Muscle layer of duodenum (tissue), 2 donors: ENCODE measurements around the gene RUBCNL.
A peak's percentile ranks its signal among the peaks of the same experiment; 100 is the strongest.
"Not testable (repeated sequence)": the region's sequence is repeated elsewhere in the genome, so short reads cannot be mapped to it uniquely, and the experiment has no call there.

ENCODE experiments used
- H3K27ac ChIP-seq: one replicate; pipeline ENCODE4 v1.7.0; 2013; ENCODE audit warnings: mild to moderate bottlenecking, low read length
- H3K27me3 ChIP-seq: one replicate; pipeline ENCODE4 v1.7.0; 2013; ENCODE audit warnings: low read depth, mild to moderate bottlenecking, control low read depth, low read length
- H3K36me3 ChIP-seq, 2 donors: one replicate each; pipeline ENCODE4 v1.7.0; 2013; ENCODE audit warnings: low read length in 2 of 2, control low read depth in 1 of 2, mild to moderate bottlenecking in 1 of 2; ENCODE audit not compliant: insufficient read depth in 2 of 2, control insufficient read depth in 1 of 2
- H3K4me1 ChIP-seq, 2 donors: one replicate each; pipeline ENCODE4 v1.7.0; 2013; ENCODE audit warnings: low read length in 2 of 2, mild to moderate bottlenecking in 2 of 2, control low read depth in 1 of 2, moderate library complexity in 1 of 2; ENCODE audit not compliant: insufficient read depth in 2 of 2, control insufficient read depth in 1 of 2
- H3K4me3 ChIP-seq, 2 donors: one replicate each; pipeline ENCODE4 v1.7.0; 2013; ENCODE audit warnings: low read length in 2 of 2, low read depth in 1 of 2, mild to moderate bottlenecking in 1 of 2
- H3K9me3 ChIP-seq, 2 donors: one replicate each; pipeline ENCODE4 v1.7.0; 2013; ENCODE audit warnings: low read length in 2 of 2, control low read depth in 1 of 2, mild to moderate bottlenecking in 1 of 2; ENCODE audit not compliant: control insufficient read depth in 1 of 2
- donor health status: healthy.

The RUBCNL gene

GRCh38 chr13:46372938-46373337 lies 14.1 kb downstream of the RUBCNL start:
- H3K4me3 ChIP-seq, H3K4me1 ChIP-seq: not testable (repeated sequence)

GRCh38 chr13:46372071-46372470 lies 15.0 kb downstream of the RUBCNL start:
- H3K27ac ChIP-seq, result no peak overlapping the region
- H3K27me3 ChIP-seq, result no peaks in the 10 kb centered on the region
- H3K4me1 ChIP-seq, result no peaks in the 10 kb centered on the region
- no peak overlapping the region for H3K4me3 ChIP-seq
- peaks cover 0 to 11% of the 10 kb centered on the region in 2 donors for H3K36me3 ChIP-seq
- no peaks in the 10 kb centered on the region for H3K9me3 ChIP-seq

More at GRCh38 chr13:46372938-46373337, 14.1 kb downstream of the RUBCNL start:
- not testable (repeated sequence) for H3K27me3 ChIP-seq, H3K27ac ChIP-seq, H3K9me3 ChIP-seq, H3K36me3 ChIP-seq

GRCh38 chr13:46369506-46370277 lies 17.4 kb downstream of the RUBCNL start:
- no peaks in the 10 kb centered on the region for H3K9me3 ChIP-seq

DNA sequence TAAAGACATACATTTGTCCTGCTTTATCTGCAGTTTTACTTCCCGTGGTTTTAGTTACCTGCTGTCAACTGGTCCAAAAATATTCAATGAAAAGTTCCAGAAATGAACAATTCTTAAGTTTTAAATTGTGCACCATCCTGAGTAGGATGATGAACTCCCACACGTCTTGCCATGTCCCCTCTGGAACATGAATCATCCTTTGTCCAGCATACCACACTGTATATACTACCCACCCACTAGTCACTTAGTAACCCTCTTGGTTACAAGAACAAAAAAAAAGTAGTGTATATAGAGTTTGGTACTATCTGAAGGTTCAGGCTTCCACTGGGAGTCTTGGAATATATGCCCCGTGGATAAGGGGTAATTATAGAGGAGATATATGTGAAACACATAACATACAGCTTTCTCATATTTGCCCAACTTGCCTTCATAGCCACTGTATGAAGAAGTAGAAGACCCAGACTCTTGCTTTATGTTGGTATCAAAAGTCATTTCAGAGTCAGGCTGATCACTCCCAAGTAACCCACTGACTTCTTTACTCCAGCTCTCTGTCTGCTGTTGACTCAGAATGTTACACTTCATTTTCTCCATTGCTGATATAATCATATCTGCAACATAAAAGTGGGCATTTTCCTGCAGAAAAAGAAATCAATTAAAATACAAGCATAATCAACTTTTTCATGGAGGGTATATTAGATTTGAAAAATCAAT lies 19.3 kb downstream of the RUBCNL start:
- Histone ChIP-seq H3K4me3 (no peak overlapping the region), H3K27me3 (no peaks in the 10 kb centered on the region), H3K27ac (no peak overlapping the region), H3K9me3 (no peaks in the 10 kb centered on the region), H3K36me3 (peaks cover 0 to 16% of the 10 kb centered on the region in 2 donors), H3K4me1 (no peaks in the 10 kb centered on the region)

More at GRCh38 chr13:46369506-46370277, 17.4 kb downstream of the RUBCNL start:
- Histone ChIP-seq H3K36me3 (peaks cover 0 to 16% of the 10 kb centered on the region in 2 donors), H3K27ac (peak overlapping the region; percentile 25), H3K27me3 (no peaks in the 10 kb centered on the region), H3K4me1 (no peaks in the 10 kb centered on the region), H3K4me3 (no peak overlapping the region)

DNA sequence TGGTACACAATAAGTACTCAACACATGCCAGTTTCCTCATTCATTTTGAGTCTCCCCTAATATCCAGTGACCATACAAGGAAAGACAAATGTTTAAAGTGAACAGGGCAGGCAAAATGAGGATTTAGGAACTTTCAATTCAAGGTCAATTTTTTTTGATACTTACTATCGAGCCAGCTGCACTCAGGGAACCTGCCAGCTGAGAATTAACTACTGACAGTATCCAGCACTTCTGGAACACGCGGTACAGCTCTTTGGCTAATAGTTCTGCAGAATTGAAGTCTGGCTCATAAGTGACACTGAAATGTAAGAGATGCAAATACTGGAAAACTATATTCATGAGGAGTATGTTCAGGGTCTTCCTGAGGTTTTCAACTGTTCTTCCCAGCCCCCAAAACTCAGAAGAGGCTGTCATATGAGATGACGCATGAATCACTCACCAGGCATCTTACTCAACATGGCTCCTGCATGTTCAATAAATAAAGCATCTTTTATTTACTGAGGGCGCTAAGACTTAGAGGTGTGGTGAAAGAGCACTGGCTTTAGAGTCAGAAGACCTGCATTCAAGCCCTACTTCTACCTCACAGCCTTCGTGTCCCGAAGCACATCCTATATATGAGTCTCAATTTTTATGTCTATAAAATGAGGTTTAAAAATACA lies 25.6 kb downstream of the RUBCNL start:
- no peaks in the 10 kb centered on the region for H3K9me3 ChIP-seq
- H3K4me3 ChIP-seq, result no peak overlapping the region
- H3K27me3 ChIP-seq, result no peaks in the 10 kb centered on the region
- H3K27ac ChIP-seq, result no peak overlapping the region
- peaks cover 0 to 6% of the 10 kb centered on the region in 2 donors for H3K36me3 ChIP-seq
- peaks cover 0 to 4% of the 10 kb centered on the region in 2 donors for H3K4me1 ChIP-seq

DNA sequence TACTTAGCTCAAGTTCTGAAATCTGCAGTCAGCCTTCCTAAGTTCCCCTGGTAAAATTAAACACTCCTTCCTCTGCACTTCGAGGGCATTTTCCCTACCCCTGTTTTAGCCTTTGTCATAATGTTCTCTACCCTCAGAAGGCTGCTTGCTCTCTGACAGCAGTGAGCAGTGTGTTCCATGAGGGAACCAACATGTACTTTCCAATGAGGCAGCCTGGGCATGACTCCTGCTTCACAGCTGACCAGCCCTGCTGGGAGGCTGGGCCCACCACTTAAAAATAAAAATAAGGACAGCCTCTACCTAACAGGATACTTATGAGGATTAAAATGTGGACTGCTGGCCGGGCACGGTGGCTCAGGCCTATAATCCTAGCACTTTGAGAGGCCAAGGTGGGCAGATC lies 26.4 kb downstream of the RUBCNL start:
- H3K27me3 ChIP-seq, result no peaks in the 10 kb centered on the region
- H3K4me1 ChIP-seq, result peaks cover 0 to 4% of the 10 kb centered on the region in 2 donors
- H3K36me3 ChIP-seq, result peaks cover 0 to 6% of the 10 kb centered on the region in 2 donors
- H3K4me3 ChIP-seq, result no peak overlapping the region
- H3K27ac ChIP-seq, result no peak overlapping the region
- no peaks in the 10 kb centered on the region for H3K9me3 ChIP-seq

DNA sequence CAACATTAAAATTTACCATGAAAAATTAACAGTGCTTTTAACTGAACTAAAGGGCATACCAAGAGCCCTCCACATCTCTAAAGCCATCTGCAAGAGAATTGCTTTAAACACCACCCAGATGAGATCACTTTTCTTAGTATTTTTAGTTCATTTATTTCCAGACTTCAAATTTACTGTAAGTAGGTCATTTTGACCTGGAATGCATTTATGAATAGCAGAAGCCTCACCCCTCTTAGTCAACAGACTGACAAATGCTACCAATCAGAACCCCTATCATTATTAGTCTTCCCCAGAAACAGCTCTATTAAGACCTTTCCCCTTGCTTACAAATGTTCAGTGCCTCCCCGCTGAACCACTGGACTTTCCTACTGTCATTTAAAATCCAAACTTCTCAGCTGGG lies 27.3 kb downstream of the RUBCNL start:
- peaks cover 0 to 6% of the 10 kb centered on the region in 2 donors for H3K36me3 ChIP-seq

GRCh38 chr13:46355901-46356590 lies 31.0 kb downstream of the RUBCNL start:
- H3K4me1 ChIP-seq, result no peaks in the 10 kb centered on the region
- H3K27ac ChIP-seq, result no peak overlapping the region
- no peaks in the 10 kb centered on the region for H3K36me3 ChIP-seq
- H3K9me3 ChIP-seq, result no peaks in the 10 kb centered on the region
- H3K4me3 ChIP-seq, result no peak overlapping the region
- H3K27me3 ChIP-seq, result no peaks in the 10 kb centered on the region

More for the DNA sequence above, 27.3 kb downstream of the RUBCNL start:
- no peaks in the 10 kb centered on the region for H3K9me3 ChIP-seq
- H3K27ac ChIP-seq, result no peak overlapping the region
- peaks cover 0 to 4% of the 10 kb centered on the region in 2 donors for H3K4me1 ChIP-seq
- H3K27me3 ChIP-seq, result no peaks in the 10 kb centered on the region
- no peak overlapping the region for H3K4me3 ChIP-seq

GRCh38 chr13:46355088-46355468 lies 32.0 kb downstream of the RUBCNL start:
- H3K4me1 ChIP-seq, result no peaks in the 10 kb centered on the region
- no peaks in the 10 kb centered on the region for H3K36me3 ChIP-seq
- H3K9me3 ChIP-seq, result no peaks in the 10 kb centered on the region
- no peak overlapping the region for H3K4me3 ChIP-seq
- no peak overlapping the region for H3K27ac ChIP-seq
- H3K27me3 ChIP-seq, result no peaks in the 10 kb centered on the region

DNA sequence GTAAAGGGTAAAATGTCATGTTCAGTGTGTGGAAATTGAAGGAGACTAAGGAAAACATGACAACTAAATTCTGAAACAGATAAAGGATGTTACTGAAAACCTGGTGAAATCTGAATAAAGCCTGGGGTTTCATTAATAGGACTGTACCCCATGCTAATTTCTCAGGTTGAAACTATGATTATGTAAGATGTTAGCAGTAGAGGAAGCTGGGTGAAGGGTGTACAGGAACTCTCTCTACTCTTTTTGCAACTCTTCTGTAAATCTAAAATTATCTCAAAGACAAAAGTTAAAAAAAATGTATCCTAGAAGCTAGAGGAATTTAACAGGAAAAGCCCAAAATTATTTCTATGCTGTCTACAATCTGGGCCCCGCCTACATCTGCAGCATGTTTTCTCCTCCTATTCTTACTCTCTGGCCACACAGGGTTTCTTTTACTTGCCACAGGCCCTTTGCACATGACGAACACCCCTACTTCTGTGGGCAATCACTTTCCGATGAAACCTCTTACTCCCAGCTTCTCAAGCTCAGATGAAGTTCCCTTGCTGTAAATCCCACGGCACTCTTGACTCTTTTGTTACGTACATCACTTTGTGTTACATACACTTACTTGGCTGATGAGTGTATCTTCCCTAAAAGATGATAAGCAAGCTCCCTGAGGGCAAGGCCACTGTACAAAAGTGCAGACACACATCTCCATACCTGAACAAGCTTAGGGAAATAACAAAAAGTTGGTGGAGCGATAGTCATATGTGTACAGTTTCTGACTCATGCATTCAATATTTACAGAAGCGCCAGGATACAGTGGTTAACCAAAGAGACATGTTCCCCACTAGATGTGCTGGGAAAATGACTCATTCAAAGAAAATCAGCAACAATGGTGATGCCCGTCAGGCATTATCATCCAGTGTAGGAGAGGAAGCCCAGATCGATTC lies 32.6 kb downstream of the RUBCNL start:
- Histone ChIP-seq H3K27ac (no peak overlapping the region), H3K27me3 (no peaks in the 10 kb centered on the region), H3K9me3 (no peaks in the 10 kb centered on the region), H3K4me1 (no peaks in the 10 kb centered on the region), H3K4me3 (no peak overlapping the region), H3K36me3 (no peaks in the 10 kb centered on the region)
